KOPT-K1 (cell line): ENCODE data around the gene SIX3.

Experiments
- H3K27ac ChIP-seq: fragments of 200-600 bp; sonication (generic); 2 replicates; pipeline ENCODE4 v1.5.1; 2016; ENCODE audit warnings: antibody characterized with exemption, mild to moderate bottlenecking, low read depth, low read length; ENCODE audit not compliant: poor library complexity, severe bottlenecking
- H3K36me3 ChIP-seq: fragments of 200-600 bp; sonication (generic); 2 replicates; pipeline ENCODE4 v1.5.1; 2017; ENCODE audit warnings: antibody characterized with exemption, mild to moderate bottlenecking, low read length, moderate library complexity; ENCODE audit not compliant: insufficient read depth
- H3K9me3 ChIP-seq: fragments of 200-600 bp; sonication (generic); 2 replicates; pipeline ENCODE4 v1.5.1; 2017; ENCODE audit warnings: antibody characterized with exemption, low read length, mild to moderate bottlenecking; ENCODE audit not compliant: insufficient read depth, poor library complexity, severe bottlenecking

Gene SIX3

DNA sequence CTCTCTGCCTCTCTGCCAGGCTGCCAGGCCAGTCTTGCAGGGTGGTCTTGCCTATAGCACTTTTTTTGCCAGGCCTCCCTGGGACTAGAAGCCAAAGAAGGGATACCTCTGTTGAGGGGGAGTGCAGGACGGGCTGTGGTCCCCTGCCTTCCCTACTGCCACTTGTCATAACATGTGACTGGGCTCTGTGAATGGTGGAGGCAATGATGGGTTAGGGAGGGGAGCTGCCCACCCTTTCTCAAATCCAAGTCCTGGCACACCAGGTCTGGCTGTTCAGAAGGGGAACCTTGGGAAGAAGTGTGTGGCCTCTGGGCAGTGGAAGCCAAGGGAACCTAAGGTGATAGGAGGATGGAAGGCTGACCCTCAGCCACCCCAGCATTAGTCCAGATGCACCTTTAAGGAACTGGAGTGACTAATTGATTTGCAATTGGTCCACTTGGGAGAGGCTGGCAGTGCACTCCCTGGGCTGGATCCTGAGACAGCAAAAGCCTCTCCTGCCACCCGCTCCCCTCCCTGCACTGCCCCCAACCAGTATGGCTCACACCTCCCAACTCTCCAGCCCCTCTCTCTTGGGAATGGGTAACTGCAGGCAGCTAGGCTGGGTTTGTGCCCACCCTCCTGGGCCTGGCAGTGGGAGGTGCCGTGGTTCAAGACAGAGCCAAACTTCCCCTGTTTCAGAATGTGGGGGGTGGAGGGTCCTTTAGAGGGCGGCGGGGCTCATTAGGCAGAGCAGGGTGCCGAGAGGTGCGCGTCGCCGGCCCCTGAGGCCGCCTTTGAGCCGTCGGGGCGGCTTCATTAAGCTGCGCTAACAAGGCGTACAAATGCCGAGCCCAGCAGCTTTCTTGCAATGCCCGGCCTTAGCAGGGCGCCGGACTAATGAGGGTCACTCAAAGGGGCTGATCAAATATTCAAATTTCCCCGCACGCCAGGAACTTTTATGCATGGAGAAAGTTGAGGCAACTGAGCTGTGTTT is 4.5 kb upstream of the SIX3 start:
- no peaks in the 10 kb centered on the region for H3K36me3 ChIP-seq
- no peak overlapping the region for H3K27ac ChIP-seq
- H3K9me3 ChIP-seq: no peaks in the 10 kb centered on the region

DNA sequence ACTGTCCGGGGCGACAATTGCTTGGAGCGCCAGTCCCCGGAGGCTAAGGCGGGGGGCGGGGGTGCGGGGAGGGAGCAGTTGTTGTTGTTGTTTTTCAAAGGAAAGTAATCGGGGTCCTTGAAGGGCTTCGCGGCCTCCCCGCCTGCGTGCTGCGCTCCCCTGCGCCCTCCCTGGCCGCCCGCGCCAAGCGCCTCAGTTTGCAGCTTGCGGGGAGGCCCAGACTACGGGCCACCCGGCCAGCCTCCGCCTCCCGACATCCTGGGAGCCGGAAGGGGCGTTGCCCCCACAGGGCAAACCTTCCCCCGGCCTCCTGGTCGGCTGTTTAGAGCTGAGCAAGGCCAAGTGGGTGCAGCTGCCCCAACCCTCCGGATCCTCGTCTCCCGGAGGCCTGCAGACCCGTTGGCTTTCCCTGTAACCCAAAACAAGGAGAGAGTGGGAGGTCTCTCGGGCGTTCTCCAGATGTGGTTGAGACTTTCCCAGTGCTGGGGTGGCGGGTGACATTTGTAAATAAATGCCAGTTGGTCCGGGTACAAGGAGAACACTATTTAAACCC is 3.7 kb upstream of the SIX3 start:
- Histone ChIP-seq H3K27ac (no peak overlapping the region), H3K9me3 (no peaks in the 10 kb centered on the region), H3K36me3 (no peaks in the 10 kb centered on the region)

DNA sequence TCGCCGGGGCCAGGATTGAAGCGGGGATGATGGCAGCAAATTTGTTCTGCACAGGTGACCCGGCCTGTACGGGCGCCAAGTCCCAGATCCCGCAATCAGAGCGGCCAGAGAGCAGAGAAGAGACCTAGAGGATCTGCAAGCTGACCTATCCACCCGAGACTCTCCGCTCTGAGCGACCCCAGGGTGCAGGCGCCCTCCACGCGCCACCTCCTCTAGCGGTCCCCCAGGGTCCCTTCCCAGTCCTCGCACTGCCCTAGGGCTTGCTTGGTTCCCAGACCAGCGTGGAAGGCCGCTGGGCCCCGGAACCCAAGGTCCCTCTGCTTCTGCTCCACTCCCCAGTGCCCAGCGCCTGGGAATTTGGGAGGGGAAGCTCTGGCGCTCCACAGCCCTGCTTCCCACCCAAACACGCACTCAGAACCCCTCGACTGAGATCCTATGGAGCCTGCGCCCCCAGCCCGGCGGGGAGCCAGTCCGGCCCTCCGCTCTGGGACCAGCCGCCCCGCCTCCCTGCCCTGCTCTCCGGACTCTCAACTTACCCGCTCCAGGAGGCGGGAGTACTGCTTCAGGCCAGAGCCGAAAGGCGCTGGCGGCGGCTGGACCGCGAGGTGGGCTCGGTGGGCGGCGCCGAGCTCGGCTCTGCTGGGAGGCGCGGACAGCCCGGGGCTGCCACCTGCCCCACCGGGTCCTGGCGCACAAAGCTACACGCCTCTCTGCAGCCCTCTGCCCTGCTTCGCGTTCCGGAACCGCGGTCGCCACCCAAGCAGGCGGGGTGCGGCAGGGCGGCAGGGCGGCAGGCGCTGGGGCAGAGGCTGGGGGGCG is 3.0 kb upstream of the SIX3 start:
- no peak overlapping the region for H3K27ac ChIP-seq
- no peaks in the 10 kb centered on the region for H3K9me3 ChIP-seq
- H3K36me3 ChIP-seq: no peaks in the 10 kb centered on the region

DNA sequence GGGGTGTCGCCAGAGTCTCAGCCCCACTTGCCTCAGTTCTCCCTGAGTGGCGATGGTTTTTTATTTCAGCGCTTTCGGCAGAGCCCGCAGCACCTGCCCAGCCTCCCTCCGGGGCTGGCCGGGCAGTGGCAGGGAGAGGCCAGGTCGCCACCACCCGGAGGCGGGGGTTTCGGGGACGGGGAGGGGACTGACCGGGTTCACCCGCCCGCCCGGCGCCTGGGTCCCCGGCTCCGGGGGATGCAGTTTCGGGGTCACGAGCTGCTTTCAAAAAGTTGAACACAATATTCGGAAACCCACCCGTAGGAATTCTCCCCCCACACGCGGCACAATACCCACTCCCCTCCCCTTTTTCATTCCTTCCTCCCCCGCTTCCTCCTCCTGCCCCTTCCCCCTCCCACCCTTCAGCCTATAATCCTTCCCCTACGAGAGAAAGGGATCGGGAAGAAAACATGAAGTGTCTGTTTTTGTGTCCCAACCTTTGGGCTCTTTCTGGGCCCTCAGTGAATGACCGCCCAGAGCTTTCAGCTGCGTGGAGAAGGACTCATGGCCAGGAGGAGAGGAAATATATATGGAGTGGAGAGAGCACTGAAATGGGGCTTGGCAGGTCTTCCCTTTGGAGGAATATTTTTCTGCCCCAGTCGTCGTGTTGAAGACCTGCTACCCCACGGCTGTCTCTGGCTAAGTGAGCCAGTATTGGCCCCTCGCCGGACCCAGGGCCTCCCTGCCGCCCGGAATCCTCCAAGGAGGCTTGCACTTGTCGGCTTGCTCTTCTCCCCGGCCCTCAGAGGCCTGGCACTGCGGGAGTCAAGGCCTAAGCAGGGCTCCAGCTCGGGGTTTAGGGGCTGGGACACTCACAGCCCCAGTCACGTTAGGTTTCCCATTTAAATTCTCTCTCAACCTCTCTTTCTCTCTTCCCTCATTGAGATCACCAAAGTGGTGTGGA is 2.1 kb upstream of the SIX3 start:
- Histone ChIP-seq H3K36me3 (no peaks in the 10 kb centered on the region), H3K27ac (no peak overlapping the region), H3K9me3 (no peaks in the 10 kb centered on the region)

DNA sequence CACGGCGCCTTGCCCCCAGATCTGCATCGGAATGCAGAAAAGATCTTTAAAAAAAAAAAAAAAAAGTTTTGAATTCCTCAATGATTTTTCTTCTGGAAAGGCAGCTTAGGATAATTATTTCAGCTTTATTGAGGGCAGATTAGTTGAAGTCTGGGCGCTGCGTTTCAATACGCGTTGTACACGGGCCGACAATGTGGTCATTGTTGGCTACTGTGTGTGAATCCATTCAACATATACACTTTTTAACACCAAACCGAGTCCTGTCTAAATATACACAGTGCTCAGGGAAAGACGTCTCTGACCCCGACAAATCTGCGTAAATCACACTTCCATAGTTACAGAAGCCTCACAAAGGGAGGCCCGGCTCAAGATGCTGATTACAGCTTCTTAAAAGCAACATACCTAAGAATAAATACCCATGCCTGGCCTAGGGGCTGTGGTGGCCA is 1.4 kb upstream of the SIX3 start:
- Histone ChIP-seq H3K27ac (no peak overlapping the region), H3K9me3 (no peaks in the 10 kb centered on the region), H3K36me3 (no peaks in the 10 kb centered on the region)

DNA sequence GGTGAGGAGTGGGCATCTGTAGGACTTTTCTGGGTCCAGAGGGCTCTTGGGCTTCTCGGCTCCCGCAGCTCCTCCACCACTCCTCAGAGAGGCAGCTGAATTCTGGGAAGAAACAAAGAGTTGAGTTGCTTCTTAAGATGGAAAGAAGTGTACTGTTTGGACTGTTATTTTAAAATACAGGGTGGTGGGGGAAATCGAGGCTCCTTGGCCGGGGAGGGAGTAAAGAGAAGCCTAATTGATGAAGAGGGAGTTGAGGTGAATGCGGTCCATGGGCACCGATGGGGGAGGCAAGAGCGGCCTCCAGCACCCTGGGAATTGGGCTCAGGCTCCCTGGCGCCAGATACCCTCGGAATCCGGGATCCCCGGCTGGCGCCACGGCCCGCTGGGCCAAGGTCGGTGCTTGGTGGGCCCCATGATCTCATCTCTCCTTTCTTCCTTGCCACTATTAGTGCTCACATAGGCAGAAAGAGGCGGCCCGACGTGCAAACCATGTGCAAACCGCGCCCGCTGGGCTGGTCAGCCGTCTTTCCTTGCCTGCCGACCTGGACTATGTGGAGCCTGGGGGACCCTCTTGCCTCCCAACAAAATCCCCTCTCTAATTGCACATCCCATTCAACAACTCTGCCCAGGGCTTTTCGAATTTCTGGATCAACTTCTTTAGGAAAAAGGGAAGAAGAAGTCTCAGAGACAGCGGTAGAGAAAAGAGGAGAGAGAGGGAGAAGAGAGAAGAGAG is 604 bp upstream of the SIX3 start:
- peak overlapping the region; percentile 37 for H3K27ac ChIP-seq
- H3K9me3 ChIP-seq: no peaks in the 10 kb centered on the region
- H3K36me3 ChIP-seq: no peaks in the 10 kb centered on the region

DNA sequence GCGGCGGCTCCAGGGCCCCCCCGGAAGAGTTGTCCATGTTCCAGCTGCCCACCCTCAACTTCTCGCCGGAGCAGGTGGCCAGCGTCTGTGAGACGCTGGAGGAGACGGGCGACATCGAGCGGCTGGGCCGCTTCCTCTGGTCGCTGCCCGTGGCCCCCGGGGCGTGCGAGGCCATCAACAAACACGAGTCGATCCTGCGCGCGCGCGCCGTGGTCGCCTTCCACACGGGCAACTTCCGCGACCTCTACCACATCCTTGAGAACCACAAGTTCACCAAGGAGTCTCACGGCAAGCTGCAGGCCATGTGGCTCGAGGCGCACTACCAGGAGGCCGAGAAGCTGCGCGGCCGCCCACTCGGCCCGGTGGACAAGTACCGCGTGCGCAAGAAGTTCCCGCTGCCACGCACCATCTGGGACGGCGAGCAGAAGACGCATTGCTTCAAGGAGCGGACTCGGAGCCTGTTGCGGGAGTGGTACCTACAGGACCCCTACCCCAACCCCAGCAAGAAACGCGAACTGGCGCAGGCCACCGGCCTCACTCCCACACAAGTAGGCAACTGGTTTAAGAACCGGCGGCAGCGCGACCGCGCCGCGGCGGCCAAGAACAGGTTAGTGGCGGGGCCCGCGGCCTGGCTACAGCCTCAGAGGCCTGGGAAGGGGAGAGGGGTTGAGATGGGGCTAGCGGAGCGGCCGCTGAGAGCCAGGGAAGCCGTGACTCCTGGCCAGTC is 965 bp downstream of the SIX3 start:
- no peaks in the 10 kb centered on the region for H3K36me3 ChIP-seq
- H3K27ac ChIP-seq: peak overlapping the region; percentile 51
- H3K9me3 ChIP-seq: no peaks in the 10 kb centered on the region

DNA sequence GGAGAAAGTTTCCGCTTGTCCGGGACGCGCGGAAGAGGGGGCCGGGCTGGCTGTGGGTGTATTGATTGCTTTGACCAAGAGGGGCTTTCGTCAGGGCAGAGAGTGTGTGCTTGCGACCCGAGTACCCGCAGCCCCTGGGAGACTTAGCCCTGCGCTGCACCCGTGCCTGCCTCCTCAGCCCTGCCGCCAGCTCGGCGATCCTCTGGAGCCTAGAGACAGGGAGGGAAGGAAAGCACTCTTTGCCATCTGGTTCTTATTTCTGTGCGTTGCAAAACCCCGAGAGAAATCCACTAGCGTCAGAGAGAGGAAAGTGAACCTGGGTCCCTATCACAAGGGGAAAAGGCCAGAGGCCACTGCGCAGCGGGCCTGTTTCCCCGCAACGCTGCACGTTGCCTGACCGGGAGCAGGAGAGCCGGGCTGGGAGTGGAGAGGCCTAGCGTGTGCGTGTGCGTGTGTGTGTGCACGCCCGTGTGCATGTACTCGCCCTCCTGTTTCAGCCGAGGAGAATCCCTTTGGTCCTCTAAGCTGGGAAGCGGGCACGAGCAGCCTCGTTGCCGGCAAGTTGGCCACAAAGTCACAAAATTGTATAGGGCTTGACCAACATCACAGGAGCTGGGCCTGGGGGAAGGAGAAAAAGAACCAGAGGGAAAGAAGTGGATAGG is 1.7 kb downstream of the SIX3 start:
- H3K36me3 ChIP-seq: no peaks in the 10 kb centered on the region
- no peak overlapping the region for H3K27ac ChIP-seq
- H3K9me3 ChIP-seq: no peaks in the 10 kb centered on the region

DNA sequence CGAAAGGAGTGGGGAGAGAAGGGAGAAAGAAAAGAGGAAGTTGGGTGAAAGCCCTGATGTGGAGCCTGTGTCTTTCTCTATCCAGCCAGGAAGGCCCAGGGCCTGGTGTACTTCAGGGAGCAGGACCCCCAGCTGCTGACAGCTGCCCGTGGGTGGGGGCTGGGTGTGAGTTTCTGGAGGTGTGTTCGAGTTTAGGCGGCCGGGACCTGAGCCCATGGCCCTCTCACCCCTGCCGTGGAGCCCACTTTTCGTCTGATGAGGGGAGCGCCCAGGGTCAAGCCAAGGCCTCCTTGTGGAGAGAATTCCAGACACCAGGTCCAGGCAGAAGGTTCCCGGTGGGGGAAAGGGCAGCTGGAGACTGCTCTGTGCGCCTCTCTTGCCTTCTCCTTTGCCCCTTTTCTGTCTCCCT is 2.2 kb downstream of the SIX3 start:
- no peaks in the 10 kb centered on the region for H3K9me3 ChIP-seq
- H3K27ac ChIP-seq: no peak overlapping the region
- H3K36me3 ChIP-seq: no peaks in the 10 kb centered on the region

DNA sequence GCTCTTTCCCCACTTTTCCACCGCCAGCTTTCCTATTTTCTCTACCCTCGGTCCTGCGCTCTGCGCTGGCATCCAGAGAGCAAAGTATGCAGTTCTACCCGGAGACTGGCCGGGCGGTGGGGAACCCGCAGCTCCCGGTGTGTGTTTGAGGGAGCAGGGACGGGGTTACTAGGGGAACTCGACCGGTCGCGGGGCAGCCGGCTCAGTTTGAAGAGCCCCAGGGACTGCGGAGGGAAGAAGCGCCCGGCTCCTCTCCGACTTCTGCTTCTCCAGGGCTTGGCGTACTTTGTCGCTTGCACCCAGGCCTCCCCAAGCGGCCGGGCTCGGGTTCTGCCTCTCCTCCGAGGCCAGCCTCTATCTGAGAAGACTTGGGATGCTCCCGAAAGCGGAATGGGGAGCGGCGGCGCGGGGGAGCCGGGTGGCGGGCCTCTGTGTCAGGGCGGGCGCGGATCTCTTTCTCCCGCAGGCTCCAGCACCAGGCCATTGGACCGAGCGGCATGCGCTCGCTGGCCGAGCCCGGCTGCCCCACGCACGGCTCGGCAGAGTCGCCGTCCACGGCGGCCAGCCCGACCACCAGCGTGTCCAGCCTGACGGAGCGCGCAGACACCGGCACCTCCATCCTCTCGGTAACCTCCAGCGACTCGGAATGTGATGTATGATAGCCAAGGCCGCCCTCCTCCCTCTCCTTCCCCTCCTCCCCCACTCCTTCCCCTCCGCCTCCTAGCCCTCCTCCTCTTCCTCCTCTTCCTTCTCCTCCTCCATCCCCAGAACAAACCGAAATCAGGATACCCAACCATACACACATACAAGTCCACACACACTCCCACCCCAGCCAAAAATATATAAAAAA is 2.8 kb downstream of the SIX3 start:
- Histone ChIP-seq H3K9me3 (no peaks in the 10 kb centered on the region), H3K36me3 (no peaks in the 10 kb centered on the region), H3K27ac (no peak overlapping the region)

DNA sequence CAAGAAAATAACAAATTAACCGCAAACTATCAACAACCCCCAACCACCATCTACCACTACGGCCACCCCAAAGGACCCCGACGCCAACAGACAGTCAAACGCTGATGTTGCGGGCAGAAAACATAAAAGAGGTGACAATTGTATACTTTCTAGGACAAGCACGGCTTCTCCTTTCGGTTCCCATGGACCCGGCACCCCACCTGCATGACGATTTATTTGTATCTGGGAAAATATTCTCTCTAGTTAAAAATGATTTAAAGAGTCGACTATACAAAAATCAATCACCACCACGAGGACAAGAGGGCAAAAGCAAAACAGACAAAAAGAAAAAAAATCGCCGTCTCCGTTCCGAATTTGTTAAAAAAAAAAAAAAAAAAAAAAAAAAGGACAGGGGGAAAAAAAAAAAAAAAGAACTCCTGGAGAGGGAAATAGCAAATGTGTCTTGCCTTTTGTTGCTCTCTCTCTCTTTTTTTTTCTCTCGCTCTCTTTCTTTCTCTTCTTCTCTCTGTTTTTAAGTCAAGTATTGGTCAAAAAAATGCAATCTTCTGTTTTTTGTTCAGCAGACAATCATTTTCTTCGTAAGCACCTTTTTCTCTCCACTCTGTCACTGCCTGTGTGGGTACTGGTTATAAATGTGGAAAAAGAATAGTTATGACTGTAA is 3.6 kb downstream of the SIX3 start:
- H3K9me3 ChIP-seq: no peaks in the 10 kb centered on the region
- H3K27ac ChIP-seq: no peak overlapping the region
- H3K36me3 ChIP-seq: no peaks in the 10 kb centered on the region
